ENCODE measurements around the gene MYH8.

Gene MYH8

GRCh38 chr17:10447026-10447931 lies 25.5 kb upstream of the MYH8 start:
- no peak for DNase-seq (ENCODE audit: low read depth)
- TF ChIP-seq CTCF (IDR thresholded peaks at IDR 0.05; ENCODE audit: insufficient read depth, low read depth, low read length, missing control alignments): no peak

GRCh38 chr17:10439816-10440215 lies 18.1 kb upstream of the MYH8 start:
- no peak overlapping the region for H3K4me3 ChIP-seq (ENCODE audit: low read depth, low read length)
- DNase-seq (ENCODE audit: low read depth): no peak
- no peak for TF ChIP-seq CTCF (IDR thresholded peaks at IDR 0.05; ENCODE audit: insufficient read depth, low read depth, low read length, missing control alignments)

More at GRCh38 chr17:10447026-10447931, 25.5 kb upstream of the MYH8 start:
- H3K4me3 ChIP-seq (ENCODE audit: low read depth, low read length): no peak overlapping the region

GRCh38 chr17:10435096-10435495 lies 13.3 kb upstream of the MYH8 start:
- no peak overlapping the region for H3K4me3 ChIP-seq (ENCODE audit: low read depth, low read length)
- no peak for DNase-seq (ENCODE audit: low read depth)
- TF ChIP-seq CTCF (IDR thresholded peaks at IDR 0.05; ENCODE audit: insufficient read depth, low read depth, low read length, missing control alignments): no peak

GRCh38 chr17:10429421-10430045 lies 7.8 kb upstream of the MYH8 start:
- no peak for DNase-seq (ENCODE audit: low read depth)
- TF ChIP-seq CTCF (IDR thresholded peaks at IDR 0.05; ENCODE audit: insufficient read depth, low read depth, low read length, missing control alignments): no peak
- no peak overlapping the region for H3K4me3 ChIP-seq (ENCODE audit: low read depth, low read length)

GRCh38 chr17:10428781-10429180 lies 7.0 kb upstream of the MYH8 start:
- H3K4me3 ChIP-seq (ENCODE audit: low read depth, low read length): no peak overlapping the region
- no peak for DNase-seq (ENCODE audit: low read depth)
- no peak for TF ChIP-seq CTCF (IDR thresholded peaks at IDR 0.05; ENCODE audit: insufficient read depth, low read depth, low read length, missing control alignments)

GRCh38 chr17:10421211-10421610 lies 539 bp downstream of the MYH8 start:
- TF ChIP-seq CTCF (IDR thresholded peaks at IDR 0.05; ENCODE audit: insufficient read depth, low read depth, low read length, missing control alignments): no peak
- no peak overlapping the region for H3K4me3 ChIP-seq (ENCODE audit: low read depth, low read length)
- DNase-seq (ENCODE audit: low read depth): no peak

All from GM12865 (cell line).